ENCODE data around the gene FERMT2.

DNA sequence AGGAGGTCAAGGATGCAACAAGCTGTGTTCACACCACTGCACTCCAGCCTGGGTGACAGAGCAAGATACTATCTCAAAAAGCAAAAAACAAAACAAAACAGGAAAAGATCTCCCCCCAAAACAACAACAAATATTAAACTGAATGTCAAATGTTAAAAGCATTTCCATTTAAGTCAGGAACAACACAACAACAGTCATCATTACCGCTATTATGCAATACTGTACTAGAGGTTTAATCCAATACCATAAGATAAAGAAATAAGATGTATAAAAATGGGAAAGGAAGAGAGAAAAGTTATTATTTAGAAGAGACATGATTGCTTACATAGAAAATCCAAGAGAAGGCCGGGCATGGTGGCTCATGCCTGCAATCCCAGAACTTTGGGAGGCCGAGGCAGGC lies 36.6 kb downstream of the FERMT2 start:
- TF ChIP-seq, protein P1, sequence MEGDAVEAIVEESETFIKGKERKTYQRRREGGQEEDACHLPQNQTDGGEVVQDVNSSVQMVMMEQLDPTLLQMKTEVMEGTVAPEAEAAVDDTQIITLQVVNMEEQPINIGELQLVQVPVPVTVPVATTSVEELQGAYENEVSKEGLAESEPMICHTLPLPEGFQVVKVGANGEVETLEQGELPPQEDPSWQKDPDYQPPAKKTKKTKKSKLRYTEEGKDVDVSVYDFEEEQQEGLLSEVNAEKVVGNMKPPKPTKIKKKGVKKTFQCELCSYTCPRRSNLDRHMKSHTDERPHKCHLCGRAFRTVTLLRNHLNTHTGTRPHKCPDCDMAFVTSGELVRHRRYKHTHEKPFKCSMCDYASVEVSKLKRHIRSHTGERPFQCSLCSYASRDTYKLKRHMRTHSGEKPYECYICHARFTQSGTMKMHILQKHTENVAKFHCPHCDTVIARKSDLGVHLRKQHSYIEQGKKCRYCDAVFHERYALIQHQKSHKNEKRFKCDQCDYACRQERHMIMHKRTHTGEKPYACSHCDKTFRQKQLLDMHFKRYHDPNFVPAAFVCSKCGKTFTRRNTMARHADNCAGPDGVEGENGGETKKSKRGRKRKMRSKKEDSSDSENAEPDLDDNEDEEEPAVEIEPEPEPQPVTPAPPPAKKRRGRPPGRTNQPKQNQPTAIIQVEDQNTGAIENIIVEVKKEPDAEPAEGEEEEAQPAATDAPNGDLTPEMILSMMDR (IDR thresholded peaks at IDR 0.05) = no peak
- TF ChIP-seq POLR2A (IDR thresholded peaks at IDR 0.05) = no peak

All from uterus (tissue), 2 donors.